RWPE1 (cell line): Measurements from ENCODE around the gene FGFR1OP2.
"Not testable (repeated sequence)": the region's sequence is repeated elsewhere in the genome, so short reads cannot be mapped to it uniquely, and the experiment has no call there.

Experiments used
- CTCF ChIA-PET: fragments of 350-600 bp; sonication (Branson Sonifier 250); formaldehyde crosslinking; extraction: SDS; loops from one replicate; lab custom pipeline; 2021; lab: Yijun Ruan, JAX
- POLR2A ChIA-PET: fragments of 400-600 bp; formaldehyde crosslinking; extraction: SDS; loops from one replicate; lab custom pipeline; 2020; ENCODE audit warnings: antibody characterized with exemption; ENCODE audit not compliant: low non-redundant PET; lab: Yijun Ruan, JAX
- DNase-seq: peaks from one replicate; pipeline ENCODE4 v3.0.0; 2012; ENCODE audit warnings: low spot score
- H3K27ac ChIP-seq: fragments of 450-650 bp; 2 replicates; pipeline ENCODE4 v1.5.1; 2017
- TF ChIP-seq, protein P1 (sequence below): fragments of 450-650 bp; conservative IDR thresholded peaks from 2 replicates; pipeline ENCODE4 v1.5.1; 2017; ENCODE audit warnings: low read depth, mild to moderate bottlenecking

FGFR1OP2 gene

GRCh38 chr12:26940516-26941214 lies 2.4 kb downstream of the FGFR1OP2 start:
- DNase-seq: no peak
- H3K27ac ChIP-seq: no peak overlapping the region
- ChIA-PET POLR2A (no interaction called here), CTCF (no interaction called here)
- TF ChIP-seq, protein P1, sequence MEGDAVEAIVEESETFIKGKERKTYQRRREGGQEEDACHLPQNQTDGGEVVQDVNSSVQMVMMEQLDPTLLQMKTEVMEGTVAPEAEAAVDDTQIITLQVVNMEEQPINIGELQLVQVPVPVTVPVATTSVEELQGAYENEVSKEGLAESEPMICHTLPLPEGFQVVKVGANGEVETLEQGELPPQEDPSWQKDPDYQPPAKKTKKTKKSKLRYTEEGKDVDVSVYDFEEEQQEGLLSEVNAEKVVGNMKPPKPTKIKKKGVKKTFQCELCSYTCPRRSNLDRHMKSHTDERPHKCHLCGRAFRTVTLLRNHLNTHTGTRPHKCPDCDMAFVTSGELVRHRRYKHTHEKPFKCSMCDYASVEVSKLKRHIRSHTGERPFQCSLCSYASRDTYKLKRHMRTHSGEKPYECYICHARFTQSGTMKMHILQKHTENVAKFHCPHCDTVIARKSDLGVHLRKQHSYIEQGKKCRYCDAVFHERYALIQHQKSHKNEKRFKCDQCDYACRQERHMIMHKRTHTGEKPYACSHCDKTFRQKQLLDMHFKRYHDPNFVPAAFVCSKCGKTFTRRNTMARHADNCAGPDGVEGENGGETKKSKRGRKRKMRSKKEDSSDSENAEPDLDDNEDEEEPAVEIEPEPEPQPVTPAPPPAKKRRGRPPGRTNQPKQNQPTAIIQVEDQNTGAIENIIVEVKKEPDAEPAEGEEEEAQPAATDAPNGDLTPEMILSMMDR: no peak

DNA sequence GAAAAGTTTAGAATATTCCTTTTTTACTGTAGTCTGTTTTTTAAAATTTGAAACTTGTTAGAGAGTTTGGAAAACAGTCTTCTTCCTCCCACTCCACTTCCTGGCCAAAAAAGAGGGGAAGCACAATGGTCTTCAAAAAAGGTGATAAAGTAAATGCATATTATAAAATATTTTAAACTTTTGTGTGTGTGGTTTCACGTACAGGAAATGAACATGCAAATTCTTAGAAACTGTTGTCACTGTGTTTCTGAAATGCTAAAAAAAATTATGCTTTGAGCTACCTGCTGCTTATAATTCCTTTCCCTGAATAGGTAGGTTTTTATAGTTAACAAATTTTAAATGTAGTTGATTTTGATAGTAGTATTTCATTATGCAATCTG lies 2.9 kb downstream of the FGFR1OP2 start:
- no peak for DNase-seq
- TF ChIP-seq, protein P1: no peak
- CTCF ChIA-PET: no interaction called here
- H3K27ac ChIP-seq: no peak overlapping the region
- POLR2A ChIA-PET: no interaction called here

DNA sequence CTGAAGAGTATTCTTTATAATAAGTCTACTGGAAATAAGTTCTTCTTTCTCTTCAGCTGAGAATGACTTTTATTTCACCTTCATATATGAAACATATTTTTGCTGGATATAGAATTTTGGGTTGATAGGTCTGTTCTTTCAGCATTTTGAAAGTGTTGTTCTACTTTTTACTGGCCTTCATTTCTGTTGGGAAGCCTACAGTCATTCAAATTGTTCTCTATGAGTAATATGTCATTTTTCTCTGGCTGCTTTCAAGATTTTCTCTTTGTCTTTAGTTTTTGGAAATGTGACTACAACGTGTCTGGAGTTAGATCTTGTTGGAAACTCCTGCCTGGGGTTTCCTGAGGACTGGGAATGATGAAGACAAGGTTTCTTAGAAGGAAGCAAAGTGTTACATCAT lies 10.0 kb downstream of the FGFR1OP2 start:
- POLR2A ChIA-PET: no interaction called here

DNA sequence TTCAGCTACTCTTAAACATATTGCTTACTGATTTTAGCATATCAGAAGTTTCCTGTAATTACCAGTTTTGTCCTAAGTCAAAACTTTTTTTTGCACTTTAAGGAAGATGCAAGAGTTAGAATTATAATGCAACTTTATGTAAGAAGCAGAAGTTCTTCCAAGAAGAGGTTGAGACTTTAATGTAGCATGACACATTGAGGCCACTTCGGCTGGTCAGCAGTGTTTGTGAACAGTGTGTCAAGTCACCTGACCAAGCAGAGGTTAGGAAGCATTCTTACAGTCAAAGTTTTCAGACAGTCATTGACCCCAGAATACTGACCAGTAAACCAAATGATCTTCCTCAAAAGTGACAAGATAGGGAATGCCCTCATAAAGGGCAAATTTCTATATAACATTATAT lies 15.2 kb downstream of the FGFR1OP2 start:
- no peak overlapping the region for H3K27ac ChIP-seq
- CTCF ChIA-PET: interaction anchor here (0.7 kb wide), 1 partner anchor 121 kb away, joined by 3 read pairs; no protein-coding TSS in a partner anchor
- POLR2A ChIA-PET: no interaction called here
- TF ChIP-seq, protein P1: no peak
- DNase-seq: no peak

More for the DNA sequence above, 10.0 kb downstream of the FGFR1OP2 start:
- TF ChIP-seq, protein P1: no peak
- DNase-seq: no peak
- CTCF ChIA-PET: no interaction called here
- H3K27ac ChIP-seq: no peak overlapping the region

- ChIA-PET CTCF (no interaction called here), POLR2A (no interaction called here)
- TF ChIP-seq, protein P1: no peak
- DNase-seq: no peak
- no peak overlapping the region for H3K27ac ChIP-seq
Observed at GRCh38 chr12:26954027-26954426, 15.8 kb downstream of the FGFR1OP2 start.

GRCh38 chr12:26961391-26961790 lies 23.1 kb downstream of the FGFR1OP2 start:
- POLR2A ChIA-PET: not testable (repeated sequence)

GRCh38 chr12:26961803-26962202 lies 23.5 kb downstream of the FGFR1OP2 start:
- CTCF ChIA-PET: no interaction called here
- POLR2A ChIA-PET: no interaction called here
- TF ChIP-seq, protein P1: no peak
- no peak overlapping the region for H3K27ac ChIP-seq
- no peak for DNase-seq

More at GRCh38 chr12:26961391-26961790, 23.1 kb downstream of the FGFR1OP2 start:
- H3K27ac ChIP-seq, CTCF ChIA-PET, DNase-seq: not testable (repeated sequence)
